HepG2 (cell line): ENCODE data around the gene INF2. TPM values are rescaled to one million over a fixed set of nuclear protein-coding genes. Genes with fewer than 3 reads are reported as not detected.
A peak's percentile ranks its signal among the peaks of the same experiment; 100 is the strongest.

Experiments
- ATRX ChIP-seq: sonication (generic); formaldehyde crosslinking; IDR thresholded peaks from 2 replicates; pipeline ENCODE4 v1.4.0; 2020; ENCODE audit warnings: missing genetic modification reagents, borderline replicate concordance
- CENPT ChIP-seq: sonication (generic); formaldehyde crosslinking; IDR thresholded peaks from 2 replicates; pipeline ENCODE4 v1.8.0; 2022; ENCODE audit warnings: low read depth, mild to moderate bottlenecking, moderate library complexity, missing genetic modification reagents
- FIP1L1 ChIP-seq: fragments of 200-400 bp; formaldehyde crosslinking; IDR thresholded peaks from 2 replicates; pipeline ENCODE4 v1.6.1; 2018; ENCODE audit warnings: low read depth, mild to moderate bottlenecking, low read length, moderate library complexity, borderline replicate concordance; ENCODE audit not compliant: insufficient read depth
- FOXA3 ChIP-seq: IDR thresholded peaks from 2 replicates; pipeline ENCODE4 v1.6.1; 2016; ENCODE audit warnings: missing genetic modification reagents, missing compliant biosample characterization
- FOXK1 ChIP-seq: sonication (generic); formaldehyde crosslinking; IDR thresholded peaks from 2 replicates; pipeline ENCODE4 v1.4.0; 2020; ENCODE audit warnings: low read depth, missing genetic modification reagents, borderline replicate concordance
- HDAC2 ChIP-seq: sonication (generic); formaldehyde crosslinking; IDR thresholded peaks from 2 replicates; pipeline ENCODE4 v1.4.0; 2020; ENCODE audit warnings: missing genetic modification reagents
- HMGA1 ChIP-seq: sonication (generic); formaldehyde crosslinking; conservative IDR thresholded peaks from 2 replicates; pipeline ENCODE4 v1.4.0; 2020; ENCODE audit warnings: missing genetic modification reagents
- HNRNPK ChIP-seq: fragments of 200-400 bp; formaldehyde crosslinking; IDR thresholded peaks from 2 replicates; pipeline ENCODE4 v1.6.1; 2018; ENCODE audit warnings: low read length, low read depth, moderate library complexity, mild to moderate bottlenecking; ENCODE audit not compliant: poor library complexity, severe bottlenecking
- HNRNPL ChIP-seq: fragments of 200-400 bp; formaldehyde crosslinking; IDR thresholded peaks from 2 replicates; pipeline ENCODE4 v1.6.1; 2017; ENCODE audit warnings: mild to moderate bottlenecking, low read depth, low read length
- KLF15 ChIP-seq: sonication (generic); formaldehyde crosslinking; IDR thresholded peaks from 2 replicates; pipeline ENCODE4 v1.8.1; 2023; ENCODE audit warnings: borderline replicate concordance, mild to moderate bottlenecking, inconsistent platforms, missing genetic modification reagents, mixed read lengths
- KLF6 ChIP-seq: IDR thresholded peaks from 2 replicates; pipeline ENCODE4 v1.8.0; 2016; ENCODE audit warnings: missing biosample characterization, missing genetic modification reagents
- NAIF1 ChIP-seq: sonication (generic); formaldehyde crosslinking; IDR thresholded peaks from 2 replicates; pipeline ENCODE4 v1.5.0; 2020; ENCODE audit warnings: mild to moderate bottlenecking, missing genetic modification reagents, borderline replicate concordance
- NCOA2 ChIP-seq: sonication (generic); formaldehyde crosslinking; IDR thresholded peaks from 2 replicates; pipeline ENCODE4 v1.8.0; 2022; ENCODE audit warnings: inconsistent platforms
- NR2F2 ChIP-seq: IDR thresholded peaks from 2 replicates; pipeline ENCODE4 v1.6.1; 2012; ENCODE audit warnings: low read depth, inconsistent platforms, borderline replicate concordance
- NR3C1 ChIP-seq: sonication (generic); formaldehyde crosslinking; IDR thresholded peaks from 2 replicates; pipeline ENCODE4 v1.4.0; 2020; ENCODE audit warnings: missing genetic modification reagents
- PRPF4 ChIP-seq: fragments of 200-400 bp; formaldehyde crosslinking; IDR thresholded peaks from 2 replicates; pipeline ENCODE4 v1.6.1; 2016; ENCODE audit warnings: low read length, low read depth; ENCODE audit not compliant: poor library complexity, severe bottlenecking
- RAD51 ChIP-seq: fragments of 450-650 bp; IDR thresholded peaks from 2 replicates; pipeline ENCODE4 v1.6.1; 2016; ENCODE audit warnings: borderline replicate concordance
- RBAK ChIP-seq: sonication (generic); formaldehyde crosslinking; IDR thresholded peaks from 2 replicates; pipeline ENCODE4 v1.5.1; 2020; ENCODE audit warnings: mild to moderate bottlenecking, missing genetic modification reagents
- SAP130 ChIP-seq: IDR thresholded peaks from 2 replicates; pipeline ENCODE4 v1.6.1; 2016; ENCODE audit warnings: low read depth
- SOX13 ChIP-seq, 3 experiments: fragments of 450-650 bp in 1 of 3; sonication (generic) in 1 of 3; formaldehyde crosslinking in 1 of 3; IDR thresholded peaks in 2 of 3; conservative IDR thresholded peaks in 1 of 3; 2 replicates each; pipeline versions ENCODE4 v1.5.0 to v1.6.1; 2016 to 2020; ENCODE audit warnings: antibody characterized with exemption in 1 of 3, mild to moderate bottlenecking in 1 of 3, missing compliant biosample characterization in 1 of 3, missing genetic modification reagents in 1 of 3, moderate library complexity in 1 of 3
- YEATS2 ChIP-seq: sonication (generic); formaldehyde crosslinking; IDR thresholded peaks from 2 replicates; pipeline ENCODE4 v1.4.0; 2020; ENCODE audit warnings: missing genetic modification reagents, borderline replicate concordance
- YEATS4 ChIP-seq: sonication (generic); formaldehyde crosslinking; IDR thresholded peaks from 2 replicates; pipeline ENCODE4 v1.4.0; 2020; ENCODE audit warnings: missing genetic modification reagents, borderline replicate concordance
- ZBTB38 ChIP-seq: sonication (generic); formaldehyde crosslinking; IDR thresholded peaks from 2 replicates; pipeline ENCODE4 v1.5.1; 2020; ENCODE audit warnings: mild to moderate bottlenecking, missing genetic modification reagents
- ZBTB42 ChIP-seq: sonication (generic); formaldehyde crosslinking; IDR thresholded peaks from 2 replicates; pipeline ENCODE4 v1.5.0; 2020; ENCODE audit warnings: mild to moderate bottlenecking, missing genetic modification reagents
- ZFP36L1 ChIP-seq: sonication (generic); formaldehyde crosslinking; IDR thresholded peaks from 2 replicates; pipeline ENCODE4 v1.8.0; 2022; ENCODE audit warnings: mild to moderate bottlenecking, missing genetic modification reagents, moderate library complexity
- ZNF17 ChIP-seq: sonication (generic); formaldehyde crosslinking; IDR thresholded peaks from 2 replicates; pipeline ENCODE4 v1.5.0; 2020; ENCODE audit warnings: mild to moderate bottlenecking, missing genetic modification reagents
- ZNF530 ChIP-seq: sonication (generic); formaldehyde crosslinking; IDR thresholded peaks from 2 replicates; pipeline ENCODE4 v1.5.0; 2020; ENCODE audit warnings: low read depth, mild to moderate bottlenecking, missing genetic modification reagents
- ZNF598 ChIP-seq: sonication (generic); formaldehyde crosslinking; IDR thresholded peaks from 2 replicates; pipeline ENCODE4 v1.5.1; 2020; ENCODE audit warnings: mild to moderate bottlenecking, missing genetic modification reagents, borderline replicate concordance
- ZNF782 ChIP-seq: sonication (generic); formaldehyde crosslinking; IDR thresholded peaks from 2 replicates; pipeline ENCODE4 v1.4.0; 2020; ENCODE audit warnings: missing genetic modification reagents, mild to moderate bottlenecking, borderline replicate concordance
- ZZZ3 ChIP-seq: sonication (generic); formaldehyde crosslinking; IDR thresholded peaks from 2 replicates; pipeline ENCODE4 v1.4.0; 2020; ENCODE audit warnings: missing genetic modification reagents, mild to moderate bottlenecking, borderline replicate concordance
- polyA plus RNA-seq, 8 experiments: library from polyadenylated mRNA; depleted of rRNA in 3 of 8; stranded (reverse) in 7 of 8; unstranded in 1 of 8; fragments of >200 nt; fragmentation: Illumina TruSeq in 4 of 8; extraction: Trizol in 4 of 8; gene quantifications; 2 replicates each; pipeline versions ENCODE4 v1.2.1 to v1.2.3, GENCODE V29; 2011 to 2016; ENCODE audit warnings: low read depth in 4 of 8, missing spikeins in 1 of 8, mixed read lengths in 1 of 8; ENCODE audit not compliant: insufficient read depth in 1 of 8
- total RNA-seq, 5 experiments: library from RNA; depleted of rRNA; stranded (reverse); fragments of >200 nt; fragmentation: Illumina TruSeq; extraction: Trizol; gene quantifications; 2 replicates each; pipeline ENCODE4 v1.2.3, GENCODE V29; 2016; ENCODE audit warnings: low read depth in 1 of 5
- TF ChIP-seq, protein P1 (sequence below): sonication (generic); formaldehyde crosslinking; conservative IDR thresholded peaks from 2 replicates; pipeline ENCODE4 v1.8.0; 2022; ENCODE audit warnings: missing genetic modification reagents

Gene INF2
- total and polyA plus RNA-seq, 2 of the 13 experiments (the other 11 are each of a cell fraction or from before 2014, with no cell fraction given), result 16.4 to 26.4 TPM

DNA sequence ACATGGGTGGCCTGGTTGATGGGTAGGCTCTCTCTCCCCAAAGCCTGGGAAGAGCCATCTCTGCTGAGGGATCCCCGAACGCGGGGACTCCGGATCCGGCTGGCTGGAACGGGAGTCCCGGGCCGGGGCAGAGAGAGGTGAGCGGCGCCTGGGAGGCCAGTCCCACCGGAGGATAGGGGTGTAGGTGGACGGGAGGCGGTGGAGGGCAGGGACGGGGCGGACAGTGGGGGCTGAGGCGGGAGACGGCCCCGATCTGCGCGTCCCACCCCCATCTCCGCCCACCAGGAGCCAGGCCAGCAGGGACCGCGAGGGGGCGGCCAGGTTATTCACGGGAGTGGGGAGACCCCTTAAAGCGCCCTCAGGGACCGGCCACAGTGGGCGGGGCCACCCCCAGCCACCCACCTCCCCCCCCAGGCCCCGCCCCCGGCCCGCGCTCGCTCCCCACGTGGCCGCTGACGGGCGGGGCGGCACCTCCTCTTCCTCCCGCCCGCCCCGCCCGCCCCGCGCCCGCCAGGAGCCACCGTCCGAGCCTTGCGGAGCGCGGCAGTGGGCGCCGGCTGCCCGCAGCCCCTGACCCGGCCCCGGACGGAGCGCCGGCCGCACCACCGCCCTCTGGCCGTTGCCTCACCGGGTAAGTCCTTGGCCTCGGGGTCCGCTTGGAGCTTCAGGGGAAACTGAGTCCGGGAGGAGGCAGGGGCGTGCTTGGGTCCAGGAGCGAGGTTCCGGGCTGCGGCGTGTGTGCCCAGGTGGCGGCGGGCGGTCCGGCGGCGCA is at the start of gene INF2 (continued):
- TF ChIP-seq CENPT (no peak), HMGA1 (CRISPR knock-in tag) (no peak), ZZZ3 (CRISPR knock-in tag) (no peak), FIP1L1 (no peak), ZNF530 (no peak), NAIF1 (CRISPR knock-in tag) (no peak), NR2F2 (no peak), RBAK (no peak), SOX13 (IDR thresholded peaks at IDR 0.05) (no peak), SOX13 (CRISPR knock-in tag; conservative IDR thresholded peaks at IDR 0.05 in 1 of 2, IDR thresholded peaks at IDR 0.05 in 1 of 2) (no peak), ZBTB38 (CRISPR knock-in tag) (0 out of 2 replicates have a peak, but pooled peaks have one; percentile 1), FOXA3 (CRISPR knock-in tag) (no peak; the same call in 1 of the 2 replicates), PRPF4 (no peak), HDAC2 (no peak), SAP130 (peak; percentile 68), ZNF17 (CRISPR knock-in tag) (no peak), ZNF782 (CRISPR knock-in tag) (no peak), NCOA2 (no peak), ZNF598 (no peak), RAD51 (no peak), HNRNPK (peak; percentile 26), FOXK1 (CRISPR knock-in tag) (no peak), NR3C1 (CRISPR knock-in tag) (no peak), YEATS2 (CRISPR knock-in tag) (no peak), YEATS4 (CRISPR knock-in tag) (peak; percentile 45; the same call in 1 of the 2 replicates), KLF15 (CRISPR knock-in tag) (no peak), ZBTB42 (CRISPR knock-in tag) (no peak), ZFP36L1 (CRISPR knock-in tag) (no peak), KLF6 (CRISPR knock-in tag) (no peak), ATRX (CRISPR knock-in tag) (no peak), HNRNPL (no peak)
- TF ChIP-seq, protein P1, sequence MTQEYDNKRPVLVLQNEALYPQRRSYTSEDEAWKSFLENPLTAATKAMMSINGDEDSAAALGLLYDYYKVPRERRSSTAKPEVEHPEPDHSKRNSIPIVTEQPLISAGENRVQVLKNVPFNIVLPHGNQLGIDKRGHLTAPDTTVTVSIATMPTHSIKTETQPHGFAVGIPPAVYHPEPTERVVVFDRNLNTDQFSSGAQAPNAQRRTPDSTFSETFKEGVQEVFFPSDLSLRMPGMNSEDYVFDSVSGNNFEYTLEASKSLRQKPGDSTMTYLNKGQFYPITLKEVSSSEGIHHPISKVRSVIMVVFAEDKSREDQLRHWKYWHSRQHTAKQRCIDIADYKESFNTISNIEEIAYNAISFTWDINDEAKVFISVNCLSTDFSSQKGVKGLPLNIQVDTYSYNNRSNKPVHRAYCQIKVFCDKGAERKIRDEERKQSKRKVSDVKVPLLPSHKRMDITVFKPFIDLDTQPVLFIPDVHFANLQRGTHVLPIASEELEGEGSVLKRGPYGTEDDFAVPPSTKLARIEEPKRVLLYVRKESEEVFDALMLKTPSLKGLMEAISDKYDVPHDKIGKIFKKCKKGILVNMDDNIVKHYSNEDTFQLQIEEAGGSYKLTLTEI (CRISPR knock-in tag), result no peak
